MCF 10A (cell line): Measurements from ENCODE around the gene SEC14L5. TPM values are rescaled to one million over a fixed set of nuclear protein-coding genes. Genes with fewer than 3 reads are reported as not detected.

ENCODE experiments used
- BruUV-seq: library from RNA; stranded (reverse); fragments of 400-500 nt; replicated peaks from 2 replicates; lab custom pipeline; 2021; lab: Mats Ljungman, UMichigan
- CTCF ChIA-PET: fragments of 300-600 bp; sonication (Branson Sonifier 250); formaldehyde crosslinking; extraction: SDS; loops from one replicate; lab custom pipeline; 2021; ENCODE audit warnings: antibody characterized with exemption, inconsistent platforms; lab: Yijun Ruan, JAX
- POLR2A ChIA-PET: fragments of 300-600, 350-650 bp; sonication (Branson Sonifier 250); formaldehyde crosslinking; extraction: SDS; loops from one replicate; lab custom pipeline; 2020; ENCODE audit warnings: antibody characterized with exemption, inconsistent platforms; lab: Yijun Ruan, JAX
- DNase-seq: peaks from one replicate; pipeline ENCODE4 v3.0.0-alpha.2; 2018; ENCODE audit not compliant: unreplicated experiment
- H3K27ac Mint-ChIP-seq: one replicate; pipeline ENCODE4 v1.8.0; 2022; ENCODE audit warnings: mild to moderate bottlenecking, low read depth, mixed read lengths; ENCODE audit not compliant: unreplicated experiment
- H3K27me3 Mint-ChIP-seq: one replicate; pipeline ENCODE4 v1.8.0; 2022; ENCODE audit warnings: mixed read lengths; ENCODE audit not compliant: insufficient read depth, unreplicated experiment
- H3K36me3 Mint-ChIP-seq: one replicate; pipeline ENCODE4 v1.8.0; 2022; ENCODE audit warnings: mild to moderate bottlenecking, moderate library complexity, mixed read lengths; ENCODE audit not compliant: insufficient read depth, unreplicated experiment
- H3K4me1 Mint-ChIP-seq: one replicate; pipeline ENCODE4 v1.8.0; 2022; ENCODE audit warnings: mixed read lengths; ENCODE audit not compliant: insufficient read depth, unreplicated experiment
- H3K4me3 Mint-ChIP-seq: one replicate; pipeline ENCODE4 v1.8.0; 2022; ENCODE audit warnings: mild to moderate bottlenecking, moderate library complexity, mixed read lengths; ENCODE audit not compliant: unreplicated experiment
- H3K9me3 Mint-ChIP-seq: one replicate; pipeline ENCODE4 v1.8.0; 2022; ENCODE audit warnings: mixed read lengths; ENCODE audit not compliant: unreplicated experiment
- intact Hi-C: fragments of 100-400 bp; cut with micrococcal nuclease; formaldehyde crosslinking; loops from 2 replicates; pipeline ENCODE4 v1.14.1; 2022
- total RNA-seq: library from RNA; stranded (reverse); gene quantifications from 2 replicates; pipeline ENCODE4 v1.2.3, GENCODE V29; 2022
- TF ChIP-seq, protein P1 (sequence below): fragments of 200-600 bp; IDR thresholded peaks from one replicate; pipeline ENCODE4 v1.8.0; 2022; ENCODE audit warnings: antibody characterized with exemption, mild to moderate bottlenecking; ENCODE audit not compliant: unreplicated experiment

SEC14L5 gene
- total RNA-seq, 1 experiment from 2014 or later: not detected

DNA sequence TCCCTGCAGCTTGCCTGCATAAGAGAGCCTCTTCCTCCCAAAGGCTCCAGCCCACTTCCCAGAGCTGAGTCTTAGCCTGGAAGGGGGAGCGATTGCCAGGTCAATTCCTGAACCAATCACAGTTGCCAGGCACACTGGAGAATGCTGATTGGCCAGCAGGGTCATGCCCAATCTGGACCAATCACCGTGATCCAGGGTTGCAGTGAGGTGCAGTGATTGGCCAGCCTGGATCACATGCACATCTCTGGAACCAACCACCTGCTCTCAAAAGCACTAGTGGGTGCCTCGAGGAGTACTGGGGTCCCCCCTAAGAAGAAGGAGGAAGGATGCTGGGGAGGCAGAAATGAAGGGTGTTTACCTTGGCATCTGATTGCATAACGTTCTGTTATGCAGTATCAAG is 57.2 kb downstream of the SEC14L5 start:
- intact Hi-C loops: no loop called here
- Mint-ChIP-seq H3K4me1 (no peaks in the 10 kb centered on the region), H3K4me3 (no peak overlapping the region), H3K27ac (no peak overlapping the region), H3K9me3 (no peaks in the 10 kb centered on the region), H3K36me3 (no peaks in the 10 kb centered on the region), H3K27me3 (peaks cover 35% of the 10 kb centered on the region)
- no peak for DNase-seq
- POLR2A ChIA-PET: no interaction called here
- BruUV-seq: no TSS peak
- TF ChIP-seq, protein P1, sequence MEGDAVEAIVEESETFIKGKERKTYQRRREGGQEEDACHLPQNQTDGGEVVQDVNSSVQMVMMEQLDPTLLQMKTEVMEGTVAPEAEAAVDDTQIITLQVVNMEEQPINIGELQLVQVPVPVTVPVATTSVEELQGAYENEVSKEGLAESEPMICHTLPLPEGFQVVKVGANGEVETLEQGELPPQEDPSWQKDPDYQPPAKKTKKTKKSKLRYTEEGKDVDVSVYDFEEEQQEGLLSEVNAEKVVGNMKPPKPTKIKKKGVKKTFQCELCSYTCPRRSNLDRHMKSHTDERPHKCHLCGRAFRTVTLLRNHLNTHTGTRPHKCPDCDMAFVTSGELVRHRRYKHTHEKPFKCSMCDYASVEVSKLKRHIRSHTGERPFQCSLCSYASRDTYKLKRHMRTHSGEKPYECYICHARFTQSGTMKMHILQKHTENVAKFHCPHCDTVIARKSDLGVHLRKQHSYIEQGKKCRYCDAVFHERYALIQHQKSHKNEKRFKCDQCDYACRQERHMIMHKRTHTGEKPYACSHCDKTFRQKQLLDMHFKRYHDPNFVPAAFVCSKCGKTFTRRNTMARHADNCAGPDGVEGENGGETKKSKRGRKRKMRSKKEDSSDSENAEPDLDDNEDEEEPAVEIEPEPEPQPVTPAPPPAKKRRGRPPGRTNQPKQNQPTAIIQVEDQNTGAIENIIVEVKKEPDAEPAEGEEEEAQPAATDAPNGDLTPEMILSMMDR: no peak
- CTCF ChIA-PET: interaction anchor here (1.1 kb wide), 1 partner anchor 9 kb away, joined by 3 read pairs; no protein-coding TSS in a partner anchor

GRCh38 chr16:5015887-5016286 is 57.8 kb downstream of the SEC14L5 start:
- no TSS peak for BruUV-seq
- H3K4me3 Mint-ChIP-seq: no peak overlapping the region
- intact Hi-C loops: no loop called here
- H3K36me3 Mint-ChIP-seq: no peaks in the 10 kb centered on the region
- H3K9me3 Mint-ChIP-seq: no peaks in the 10 kb centered on the region
- ChIA-PET POLR2A (no interaction called here), CTCF (interaction anchor here (1.1 kb wide), 1 partner anchor 9 kb away, joined by 3 read pairs; no protein-coding TSS in a partner anchor)
- H3K27me3 Mint-ChIP-seq: peaks cover 30% of the 10 kb centered on the region
- no peaks in the 10 kb centered on the region for H3K4me1 Mint-ChIP-seq
- no peak for DNase-seq
- H3K27ac Mint-ChIP-seq: no peak overlapping the region
- TF ChIP-seq, protein P1: no peak

GRCh38 chr16:5016967-5017677 is 59.0 kb downstream of the SEC14L5 start:
- H3K27me3 Mint-ChIP-seq: peaks cover 27% of the 10 kb centered on the region
- intact Hi-C loops: no loop called here
- no peaks in the 10 kb centered on the region for H3K36me3 Mint-ChIP-seq
- TF ChIP-seq, protein P1: no peak
- DNase-seq: no peak
- BruUV-seq: no TSS peak
- H3K4me1 Mint-ChIP-seq: no peaks in the 10 kb centered on the region
- no peak overlapping the region for H3K4me3 Mint-ChIP-seq
- POLR2A ChIA-PET: no interaction called here
- CTCF ChIA-PET: interaction anchor here (0.7 kb wide), 1 partner anchor 22 kb away, joined by 3 read pairs; no protein-coding TSS in a partner anchor
- H3K27ac Mint-ChIP-seq: no peak overlapping the region
- no peaks in the 10 kb centered on the region for H3K9me3 Mint-ChIP-seq

DNA sequence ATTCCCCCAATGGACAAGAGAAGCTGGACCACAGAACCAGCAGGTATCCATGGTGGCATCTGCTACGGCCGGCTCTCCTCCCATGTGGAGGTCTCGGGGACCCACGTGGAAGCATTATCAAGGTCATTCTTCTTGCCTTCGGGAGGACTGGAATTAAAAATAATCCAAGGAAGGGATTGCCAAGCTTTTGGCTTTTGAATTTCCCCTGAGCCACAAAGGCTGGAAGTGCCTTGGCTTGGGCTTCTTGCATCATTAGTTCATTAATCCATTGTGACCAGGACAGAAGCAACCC is 59.5 kb downstream of the SEC14L5 start:
- no TSS peak for BruUV-seq
- POLR2A ChIA-PET: interaction anchor here (0.6 kb wide), 1 partner anchor 138 kb away, joined by 3 read pairs; no protein-coding TSS in a partner anchor
- no peak for DNase-seq
- no peaks in the 10 kb centered on the region for H3K36me3 Mint-ChIP-seq
- H3K4me1 Mint-ChIP-seq: no peaks in the 10 kb centered on the region
- H3K9me3 Mint-ChIP-seq: no peaks in the 10 kb centered on the region
- H3K4me3 Mint-ChIP-seq: no peak overlapping the region
- peaks cover 31% of the 10 kb centered on the region for H3K27me3 Mint-ChIP-seq
- TF ChIP-seq, protein P1: no peak
- CTCF ChIA-PET: no interaction called here
- no peak overlapping the region for H3K27ac Mint-ChIP-seq
- intact Hi-C loops: no loop called here
